Measurements from ENCODE around the gene RNU5D-1.

GRCh38 chr1:44696789-44697345 is 34.1 kb downstream of the RNU5D-1 start:
- TF ChIP-seq CTCF (IDR thresholded peaks at IDR 0.05) (no peak), ZFX (IDR thresholded peaks at IDR 0.05; ENCODE audit: borderline replicate concordance) (no peak)

All from 22Rv1 (cell line).